K562 (cell line): ENCODE results near the gene PEX10. TPM values are rescaled to one million over a fixed set of nuclear protein-coding genes. Genes with fewer than 3 reads are reported as not detected.

ENCODE experiments used
- BMI1 ChIP-seq: fragments of 150-350 bp; IDR thresholded peaks from 2 replicates; pipeline ENCODE4 v1.6.1; 2014; ENCODE audit warnings: low read length
- CTCFL ChIP-seq: IDR thresholded peaks from 2 replicates; pipeline ENCODE4 v1.6.1; 2011; ENCODE audit warnings: borderline replicate concordance, low read depth, mild to moderate bottlenecking, moderate library complexity, low read length; ENCODE audit not compliant: insufficient read depth, poor library complexity, severe bottlenecking
- E2F5 ChIP-seq: sonication (generic); formaldehyde crosslinking; IDR thresholded peaks from 2 replicates; pipeline ENCODE4 v1.8.0; 2022; ENCODE audit warnings: mild to moderate bottlenecking, missing genetic modification reagents
- GATA2 ChIP-seq: sonication (generic); formaldehyde crosslinking; IDR thresholded peaks from 2 replicates; pipeline ENCODE4 v1.4.0; 2020; ENCODE audit warnings: mild to moderate bottlenecking, missing genetic modification reagents
- ILF3 ChIP-seq: fragments of 450-650 bp; IDR thresholded peaks from 2 replicates; pipeline ENCODE4 v1.6.1; 2018; ENCODE audit warnings: antibody characterized with exemption, mild to moderate bottlenecking, moderate library complexity, borderline replicate concordance
- LCOR ChIP-seq: sonication (generic); formaldehyde crosslinking; IDR thresholded peaks from 2 replicates; pipeline ENCODE4 v1.8.0; 2022; ENCODE audit warnings: mild to moderate bottlenecking, missing genetic modification reagents
- MBD1 ChIP-seq: fragments of 250-450 bp; sonication (Bioruptor Pico); IDR thresholded peaks from 2 replicates; pipeline ENCODE4 v1.8.0; 2022; ENCODE audit warnings: inconsistent platforms
- PTBP1 ChIP-seq: fragments of 200-400 bp; formaldehyde crosslinking; IDR thresholded peaks from 2 replicates; pipeline ENCODE4 v1.6.1; 2017; ENCODE audit warnings: low read depth, low read length
- SP1 ChIP-seq: sonication (generic); formaldehyde crosslinking; IDR thresholded peaks from 2 replicates; pipeline ENCODE4 v1.8.1; 2022; ENCODE audit warnings: mild to moderate bottlenecking, missing genetic modification reagents
- ZBTB9 ChIP-seq: fragments of 450-650 bp; formaldehyde crosslinking; IDR thresholded peaks from 2 replicates; pipeline ENCODE4 v1.4.0; 2020; ENCODE audit warnings: mild to moderate bottlenecking, moderate library complexity
- ZFX ChIP-seq: sonication (generic); formaldehyde crosslinking; IDR thresholded peaks from 2 replicates; pipeline ENCODE4 v1.8.0; 2022; ENCODE audit warnings: mild to moderate bottlenecking, missing genetic modification reagents, moderate library complexity
- ZNF174 ChIP-seq: fragments of 250-450 bp; sonication (Bioruptor Pico); IDR thresholded peaks from 2 replicates; pipeline ENCODE4 v1.4.0; 2020; ENCODE audit warnings: mild to moderate bottlenecking
- ZNF175 ChIP-seq: fragments of 200-800 bp; sonication (Bioruptor generic); IDR thresholded peaks from 2 replicates; pipeline ENCODE4 v1.6.1; 2016; ENCODE audit warnings: low read depth, mild to moderate bottlenecking, missing genetic modification characterization, missing compliant biosample characterization
- polyA plus RNA-seq, 8 experiments: library from polyadenylated mRNA; depleted of rRNA in 4 of 8; stranded (reverse) in 5 of 8; unstranded in 3 of 8; fragments of >200 nt; fragmentation: Nextera tagmentation in 2 of 8; fragmentation: Illumina TruSeq in 1 of 8; extraction: Ambion mirVana in 2 of 8; extraction: Trizol in 1 of 8; gene quantifications; 2 replicates each; pipeline versions ENCODE4 v1.2.1 to v1.2.3, GENCODE V29; 2011 to 2014; ENCODE audit warnings: inconsistent platforms in 1 of 8, missing spikeins in 1 of 8
- total RNA-seq, 7 experiments: library from RNA; depleted of rRNA in 6 of 7; stranded (reverse); fragments of >200 nt in 6 of 7; fragmentation: Illumina TruSeq in 2 of 7; extraction: Trizol in 2 of 7; gene quantifications; 2 replicates each; pipeline versions ENCODE4 v1.2.1 to v1.2.3, GENCODE V29; 2011 to 2021; ENCODE audit warnings: low replicate concordance in 1 of 7
- TF ChIP-seq, protein P1 (sequence below): sonication (generic); formaldehyde crosslinking; IDR thresholded peaks from 2 replicates; pipeline ENCODE4 v1.8.0; 2022; ENCODE audit warnings: mild to moderate bottlenecking, missing genetic modification reagents
- TF ChIP-seq, protein P2 (sequence below): fragments of 250-450 bp; sonication (Bioruptor Pico); IDR thresholded peaks from 2 replicates; pipeline ENCODE4 v1.9.0; 2021; ENCODE audit warnings: mild to moderate bottlenecking
- TF ChIP-seq, protein P3 (sequence below), 2 experiments: fragments of 450-650 bp in 1 of 2; sonication (generic) in 1 of 2; formaldehyde crosslinking in 1 of 2; IDR thresholded peaks in 1 of 2; conservative IDR thresholded peaks in 1 of 2; 2 replicates each; pipeline versions ENCODE4 v1.6.1 to v1.8.1; 2016 to 2023; ENCODE audit warnings: mild to moderate bottlenecking in 2 of 2, moderate library complexity in 2 of 2, inconsistent platforms in 1 of 2, missing genetic modification reagents in 1 of 2
- TF ChIP-seq, protein P4 (sequence below): fragments of 450-650 bp; formaldehyde crosslinking; IDR thresholded peaks from 2 replicates; pipeline ENCODE4 v1.4.0; 2020; ENCODE audit warnings: mild to moderate bottlenecking

The PEX10 gene
- total and polyA plus RNA-seq, 9 of the 15 experiments (the other 6 are each of a cell fraction or from before 2014, with no cell fraction given), result 0.03 to 26.2 (median 8.7) TPM

DNA sequence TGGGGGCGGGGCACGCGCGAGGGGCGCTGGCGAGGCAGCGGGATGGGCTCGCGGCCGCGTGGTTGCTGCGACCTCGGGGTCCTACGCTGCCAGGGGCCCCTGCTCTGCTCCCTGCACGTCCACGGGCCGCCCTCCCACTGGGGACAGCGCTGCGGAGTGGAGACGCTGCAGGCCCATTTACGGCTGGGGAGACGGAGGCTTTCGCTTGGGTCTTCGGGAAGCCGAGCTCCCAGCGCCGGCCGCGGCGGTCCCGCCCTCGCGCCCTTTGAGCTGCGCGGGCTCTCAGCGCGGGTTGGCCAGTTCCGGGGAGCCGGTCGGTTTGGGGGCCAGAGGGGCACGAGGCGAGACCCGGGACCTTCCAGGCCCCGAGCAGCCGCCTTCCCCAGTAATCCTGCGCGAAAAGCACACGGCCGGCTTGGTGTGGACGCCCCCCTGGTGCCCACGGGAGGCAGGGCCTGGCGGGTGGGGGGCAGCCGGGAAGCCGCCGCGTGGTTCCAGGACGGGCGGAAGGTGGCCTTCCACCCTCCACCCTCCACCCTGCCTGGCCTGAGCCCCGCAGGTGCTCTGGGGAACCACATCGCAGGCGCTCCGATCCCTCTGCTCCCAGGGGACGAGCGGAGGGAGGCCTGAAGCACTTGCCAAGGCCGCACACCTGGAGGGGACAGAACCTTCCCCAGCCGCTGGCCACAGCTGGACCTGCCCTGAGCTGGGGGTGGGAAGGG lies 570 bp upstream of the PEX10 start (continued):
- TF ChIP-seq, protein P1, sequence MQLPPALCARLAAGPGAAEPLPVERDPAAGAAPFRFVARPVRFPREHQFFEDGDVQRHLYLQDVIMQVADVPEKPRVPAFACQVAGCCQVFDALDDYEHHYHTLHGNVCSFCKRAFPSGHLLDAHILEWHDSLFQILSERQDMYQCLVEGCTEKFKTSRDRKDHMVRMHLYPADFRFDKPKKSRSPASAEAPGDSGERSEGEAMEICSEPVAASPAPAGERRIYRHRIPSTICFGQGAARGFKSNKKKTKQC (CRISPR knock-in tag), result peak; percentile 59; the same call in 1 of the 2 replicates
- TF ChIP-seq PTBP1, result no peak
- TF ChIP-seq, protein P2, sequence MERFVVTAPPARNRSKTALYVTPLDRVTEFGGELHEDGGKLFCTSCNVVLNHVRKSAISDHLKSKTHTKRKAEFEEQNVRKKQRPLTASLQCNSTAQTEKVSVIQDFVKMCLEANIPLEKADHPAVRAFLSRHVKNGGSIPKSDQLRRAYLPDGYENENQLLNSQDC (CRISPR knock-in tag), result no peak; the same call in 1 of the 2 replicates
- peak; percentile 59 for TF ChIP-seq ZFX (CRISPR knock-in tag)
- TF ChIP-seq, protein P3, sequence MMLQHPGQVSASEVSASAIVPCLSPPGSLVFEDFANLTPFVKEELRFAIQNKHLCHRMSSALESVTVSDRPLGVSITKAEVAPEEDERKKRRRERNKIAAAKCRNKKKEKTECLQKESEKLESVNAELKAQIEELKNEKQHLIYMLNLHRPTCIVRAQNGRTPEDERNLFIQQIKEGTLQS (IDR thresholded peaks at IDR 0.05), result no peak
- TF ChIP-seq, protein P3 (CRISPR knock-in tag; conservative IDR thresholded peaks at IDR 0.05), result no peak
- TF ChIP-seq GATA2 (CRISPR knock-in tag), result no peak
- no peak; the same call in 1 of the 2 replicates for TF ChIP-seq LCOR
- TF ChIP-seq ZBTB9 (CRISPR knock-in tag), result no peak
- no peak; the same call in 1 of the 2 replicates for TF ChIP-seq E2F5
- TF ChIP-seq ILF3, result no peak
- peak; percentile 10; the same call in 1 of the 2 replicates for TF ChIP-seq SP1 (CRISPR knock-in tag)
- TF ChIP-seq BMI1, result no peak
- TF ChIP-seq ZNF174 (CRISPR knock-in tag), result no peak
- no peak for TF ChIP-seq CTCFL
- TF ChIP-seq, protein P4, sequence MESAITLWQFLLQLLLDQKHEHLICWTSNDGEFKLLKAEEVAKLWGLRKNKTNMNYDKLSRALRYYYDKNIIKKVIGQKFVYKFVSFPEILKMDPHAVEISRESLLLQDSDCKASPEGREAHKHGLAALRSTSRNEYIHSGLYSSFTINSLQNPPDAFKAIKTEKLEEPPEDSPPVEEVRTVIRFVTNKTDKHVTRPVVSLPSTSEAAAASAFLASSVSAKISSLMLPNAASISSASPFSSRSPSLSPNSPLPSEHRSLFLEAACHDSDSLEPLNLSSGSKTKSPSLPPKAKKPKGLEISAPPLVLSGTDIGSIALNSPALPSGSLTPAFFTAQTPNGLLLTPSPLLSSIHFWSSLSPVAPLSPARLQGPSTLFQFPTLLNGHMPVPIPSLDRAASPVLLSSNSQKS, result no peak
- TF ChIP-seq MBD1 (CRISPR knock-in tag), result no peak
- no peak for TF ChIP-seq ZNF175 (CRISPR knock-in tag)
